Measurements from ENCODE around the gene INPP5J. TPM values are rescaled to one million over a fixed set of nuclear protein-coding genes. Genes with fewer than 3 reads are reported as not detected.

Gene INPP5J
- total RNA-seq, 4 donors from 2014 or later: 1.4 to 4.2 (median 2.9) TPM

DNA sequence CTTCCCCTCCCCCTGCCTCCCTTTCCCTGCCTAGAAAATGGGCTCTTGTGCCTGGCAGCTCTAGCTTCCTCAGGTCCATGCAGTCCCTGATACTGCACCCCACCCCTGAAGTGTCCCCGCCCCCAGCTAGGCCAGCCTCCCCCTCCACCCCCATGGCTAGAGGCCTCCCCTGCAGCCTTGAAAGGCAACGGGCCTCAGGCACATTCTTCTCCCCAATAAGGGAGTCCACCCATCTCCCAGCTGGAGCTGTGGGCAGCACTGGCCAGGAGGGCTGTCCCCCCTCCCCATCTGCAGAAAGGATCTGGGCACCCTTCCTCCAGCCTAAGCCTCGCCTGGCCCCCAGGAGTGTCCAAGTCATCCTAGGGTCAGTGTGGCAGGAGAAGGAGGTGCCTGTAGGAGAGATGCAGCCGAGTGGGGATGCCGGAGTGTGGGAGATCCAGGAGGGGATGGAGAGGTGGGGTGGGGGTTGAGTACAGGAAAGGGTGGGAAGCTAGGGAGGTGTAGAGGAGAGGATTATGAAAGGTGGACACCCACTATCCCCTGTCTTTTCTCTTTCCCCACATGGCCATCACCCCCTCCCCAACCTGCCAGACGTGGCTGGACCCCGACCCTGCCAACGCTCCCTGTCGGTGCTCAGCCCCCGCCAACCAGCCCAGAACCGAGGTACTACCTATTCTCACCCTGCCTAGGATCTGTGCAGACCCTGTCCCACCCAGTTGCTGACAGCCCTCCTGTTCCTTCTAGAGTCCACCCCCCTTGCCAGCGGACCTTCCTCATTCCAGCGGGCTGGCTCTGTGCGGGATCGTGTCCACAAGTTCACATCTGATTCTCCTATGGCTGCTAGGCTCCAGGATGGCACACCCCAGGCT is 32.3 kb upstream of the INPP5J start:
- 85 to 92% methylated on average over 14 to 15 of the region's 15 CpGs for WGBS, 2 donors

DNA sequence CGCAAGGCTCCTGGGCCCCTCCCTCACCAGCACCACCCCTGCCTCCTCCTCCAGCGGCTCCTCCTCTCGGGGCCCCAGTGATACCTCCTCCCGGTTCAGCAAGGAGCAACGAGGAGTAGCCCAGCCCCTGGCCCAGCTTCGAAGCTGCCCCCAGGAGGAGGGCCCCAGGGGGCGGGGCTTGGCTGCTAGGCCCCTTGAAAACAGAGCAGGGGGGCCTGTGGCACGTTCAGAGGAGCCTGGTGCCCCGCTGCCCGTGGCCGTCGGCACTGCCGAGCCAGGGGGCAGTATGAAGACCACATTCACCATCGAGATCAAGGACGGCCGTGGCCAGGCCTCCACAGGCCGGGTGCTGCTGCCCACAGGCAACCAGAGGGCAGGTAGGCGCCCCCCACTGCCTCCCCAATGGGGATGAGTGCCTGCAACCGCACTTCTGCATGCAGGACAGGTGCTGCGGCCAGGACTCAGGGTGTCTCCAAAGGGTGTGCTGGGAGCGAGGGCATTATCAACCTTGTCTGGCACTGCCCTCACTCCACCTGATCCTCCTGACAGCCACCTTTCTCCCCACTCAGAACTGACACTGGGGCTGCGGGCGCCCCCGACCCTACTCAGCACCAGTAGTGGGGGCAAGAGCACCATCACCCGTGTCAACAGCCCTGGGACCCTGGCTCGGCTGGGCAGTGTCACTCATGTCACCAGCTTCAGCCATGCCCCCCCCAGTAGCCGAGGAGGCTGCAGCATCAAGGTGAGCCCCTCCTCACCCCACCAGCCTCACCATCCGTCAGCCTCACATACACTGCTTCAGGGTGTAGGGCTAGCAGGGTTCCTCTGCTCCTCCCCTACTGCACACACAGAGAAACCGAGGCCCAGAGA is 31.4 kb upstream of the INPP5J start:
- no peak for TF ChIP-seq POLR2A (IDR thresholded peaks at IDR 0.05)
- TF ChIP-seq, protein P1, sequence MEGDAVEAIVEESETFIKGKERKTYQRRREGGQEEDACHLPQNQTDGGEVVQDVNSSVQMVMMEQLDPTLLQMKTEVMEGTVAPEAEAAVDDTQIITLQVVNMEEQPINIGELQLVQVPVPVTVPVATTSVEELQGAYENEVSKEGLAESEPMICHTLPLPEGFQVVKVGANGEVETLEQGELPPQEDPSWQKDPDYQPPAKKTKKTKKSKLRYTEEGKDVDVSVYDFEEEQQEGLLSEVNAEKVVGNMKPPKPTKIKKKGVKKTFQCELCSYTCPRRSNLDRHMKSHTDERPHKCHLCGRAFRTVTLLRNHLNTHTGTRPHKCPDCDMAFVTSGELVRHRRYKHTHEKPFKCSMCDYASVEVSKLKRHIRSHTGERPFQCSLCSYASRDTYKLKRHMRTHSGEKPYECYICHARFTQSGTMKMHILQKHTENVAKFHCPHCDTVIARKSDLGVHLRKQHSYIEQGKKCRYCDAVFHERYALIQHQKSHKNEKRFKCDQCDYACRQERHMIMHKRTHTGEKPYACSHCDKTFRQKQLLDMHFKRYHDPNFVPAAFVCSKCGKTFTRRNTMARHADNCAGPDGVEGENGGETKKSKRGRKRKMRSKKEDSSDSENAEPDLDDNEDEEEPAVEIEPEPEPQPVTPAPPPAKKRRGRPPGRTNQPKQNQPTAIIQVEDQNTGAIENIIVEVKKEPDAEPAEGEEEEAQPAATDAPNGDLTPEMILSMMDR (IDR thresholded peaks at IDR 0.05): no peak
- WGBS, 2 donors: 82 to 90% methylated on average over 25 to 27 of the region's 29 CpGs
- H3K4me3 ChIP-seq (ENCODE audit: low read depth, poor library complexity, severe bottlenecking): no peak overlapping the region
- DNase-seq (ENCODE audit: low spot score in 2 of 2): no peak
- intact Hi-C loops (cut with DNase I; ENCODE audit: low total_unique reads): no loop called here

More for the DNA sequence above, 32.3 kb upstream of the INPP5J start:
- intact Hi-C loops (cut with DNase I; ENCODE audit: low total_unique reads): no loop called here
- no peak for DNase-seq (ENCODE audit: low spot score in 2 of 2)
- H3K4me3 ChIP-seq (ENCODE audit: low read depth, poor library complexity, severe bottlenecking): no peak overlapping the region
- no peak for TF ChIP-seq POLR2A (IDR thresholded peaks at IDR 0.05)
- TF ChIP-seq, protein P1 (IDR thresholded peaks at IDR 0.05): no peak

DNA sequence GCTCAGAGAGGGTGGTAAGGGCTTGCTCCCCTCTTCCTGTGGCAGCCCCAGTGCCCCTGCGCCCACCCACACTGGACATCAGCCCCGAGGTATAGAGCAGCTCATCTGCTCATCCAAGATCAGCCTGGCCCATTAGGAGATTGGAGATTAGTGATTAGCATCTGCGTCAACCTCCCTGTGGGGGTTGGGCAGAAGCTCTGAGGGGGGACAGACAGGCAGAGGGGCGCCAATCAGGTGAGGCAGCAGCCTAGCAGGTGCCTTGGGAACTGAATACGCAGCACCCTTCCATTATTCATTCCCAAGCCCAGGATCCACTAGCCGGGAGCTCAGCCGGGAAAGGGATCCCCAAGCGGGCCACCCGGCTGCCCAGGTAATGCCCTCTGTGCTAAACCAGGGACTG is 30.6 kb upstream of the INPP5J start:
- no peak for DNase-seq (ENCODE audit: low spot score in 2 of 2)
- 96% methylated on average over 9 of the region's 9 CpGs for WGBS, 2 donors
- no peak overlapping the region for H3K4me3 ChIP-seq (ENCODE audit: low read depth, poor library complexity, severe bottlenecking)

DNA sequence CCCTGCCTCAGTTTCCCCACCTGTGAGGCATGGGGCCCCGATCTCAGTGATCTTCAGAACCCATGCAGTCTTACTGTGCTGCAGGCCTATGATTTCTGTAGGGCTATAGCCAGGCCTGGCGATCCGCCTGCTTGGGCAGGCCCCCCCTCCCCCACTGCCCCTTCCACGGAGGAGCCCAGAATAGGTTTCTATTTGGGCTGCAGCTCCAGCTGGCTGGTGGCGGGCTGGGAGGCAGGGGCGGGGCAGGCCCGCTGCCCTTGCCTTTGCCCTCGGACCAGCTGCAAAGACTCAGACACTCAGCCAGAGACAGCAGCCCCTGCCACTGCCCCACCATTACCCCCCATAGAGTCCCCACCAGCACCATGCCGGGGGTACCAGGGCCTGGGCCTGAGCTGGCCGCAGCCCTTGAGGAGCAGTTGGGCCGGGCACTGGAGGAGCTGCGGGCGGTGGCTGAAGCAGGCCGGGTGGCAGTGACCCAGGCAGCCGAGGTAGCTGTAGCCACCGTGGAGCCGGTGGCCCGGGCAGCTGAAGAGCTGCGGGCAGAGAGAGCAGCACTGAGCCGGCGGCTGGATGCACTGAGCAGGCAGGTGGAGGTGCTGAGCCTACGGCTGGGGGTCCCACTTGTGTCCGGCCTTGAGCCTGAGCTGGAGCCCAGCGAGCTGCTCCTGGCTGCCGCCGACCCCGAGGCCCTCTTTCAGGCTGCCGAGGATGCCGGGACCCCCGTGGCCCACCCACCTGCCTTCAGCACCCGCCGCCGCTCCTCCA is 29.5 kb upstream of the INPP5J start:
- no peak for TF ChIP-seq POLR2A (IDR thresholded peaks at IDR 0.05)
- WGBS, 2 donors: 90 to 92% methylated on average over 20 to 30 of the region's 33 CpGs
- intact Hi-C loops (cut with DNase I; ENCODE audit: low total_unique reads): no loop called here
- DNase-seq (ENCODE audit: low spot score in 2 of 2): no peak
- H3K4me3 ChIP-seq (ENCODE audit: low read depth, poor library complexity, severe bottlenecking): no peak overlapping the region

More for the DNA sequence above, 30.6 kb upstream of the INPP5J start:
- intact Hi-C loops (cut with DNase I; ENCODE audit: low total_unique reads): no loop called here
- TF ChIP-seq, protein P1 (IDR thresholded peaks at IDR 0.05): no peak
- TF ChIP-seq POLR2A (IDR thresholded peaks at IDR 0.05): no peak

DNA sequence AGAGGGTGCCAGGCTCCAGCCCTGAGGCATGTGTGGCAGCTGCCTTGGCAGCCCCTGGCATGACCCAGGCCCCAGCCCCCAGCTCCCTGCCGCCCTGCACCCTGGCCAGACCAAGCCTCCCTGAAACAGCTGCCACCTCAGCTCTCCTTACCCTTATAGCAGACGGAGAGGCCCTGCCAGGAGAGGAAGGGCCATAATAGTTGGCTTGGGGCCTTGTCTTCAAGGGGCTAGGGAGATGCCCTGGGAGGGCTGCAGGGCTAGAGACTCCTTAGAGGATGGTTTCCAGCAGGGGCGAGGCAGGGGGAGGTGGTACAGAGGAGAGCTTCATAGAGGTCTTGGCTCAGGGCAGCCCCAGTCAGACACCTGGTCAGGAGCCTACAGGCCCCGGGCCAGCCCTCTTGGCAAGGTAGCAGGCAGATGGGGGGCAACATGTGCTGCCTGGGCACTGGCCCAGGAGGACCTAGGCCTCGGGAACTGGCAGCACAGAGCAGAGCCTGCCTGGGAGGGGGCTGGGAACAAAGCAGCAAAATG is 28.7 kb upstream of the INPP5J start:
- H3K4me3 ChIP-seq (ENCODE audit: low read depth, poor library complexity, severe bottlenecking): no peak overlapping the region
- TF ChIP-seq, protein P1 (IDR thresholded peaks at IDR 0.05): no peak
- no peak for TF ChIP-seq POLR2A (IDR thresholded peaks at IDR 0.05)
- intact Hi-C loops (cut with DNase I; ENCODE audit: low total_unique reads): no loop called here
- 57 to 61% methylated on average over 4 to 5 of the region's 5 CpGs for WGBS, 2 donors
- no peak for DNase-seq (ENCODE audit: low spot score in 2 of 2)
